Measurements from ENCODE around the gene NRP2. TPM values are rescaled to one million over a fixed set of nuclear protein-coding genes. Genes with fewer than 3 reads are reported as not detected.

Gene NRP2
- polyA plus RNA-seq, 2 of the 4 experiments (the other 2 are of a cell fraction), result 144 to 159 TPM

DNA sequence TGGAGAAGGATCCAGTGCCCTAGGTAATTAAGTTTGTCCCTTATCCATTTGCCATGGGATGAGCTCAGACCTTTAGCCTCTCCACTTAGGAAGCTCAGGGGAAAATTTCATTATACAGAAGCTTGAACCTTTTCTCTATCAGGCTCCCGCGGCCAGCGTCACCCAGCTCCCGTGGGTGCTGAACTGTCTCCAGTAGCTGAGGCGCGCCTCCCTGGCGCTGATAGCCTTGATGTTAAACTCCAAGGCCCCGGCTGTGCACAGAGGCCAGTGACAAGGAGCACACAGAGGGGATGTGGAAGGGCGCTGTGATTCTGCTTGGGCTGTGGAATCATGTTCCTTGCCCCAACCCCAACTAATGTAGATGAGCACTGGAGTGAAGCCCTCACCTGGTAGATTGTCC lies 50.8 kb downstream of the NRP2 start (continued):
- TF ChIP-seq, protein P1, sequence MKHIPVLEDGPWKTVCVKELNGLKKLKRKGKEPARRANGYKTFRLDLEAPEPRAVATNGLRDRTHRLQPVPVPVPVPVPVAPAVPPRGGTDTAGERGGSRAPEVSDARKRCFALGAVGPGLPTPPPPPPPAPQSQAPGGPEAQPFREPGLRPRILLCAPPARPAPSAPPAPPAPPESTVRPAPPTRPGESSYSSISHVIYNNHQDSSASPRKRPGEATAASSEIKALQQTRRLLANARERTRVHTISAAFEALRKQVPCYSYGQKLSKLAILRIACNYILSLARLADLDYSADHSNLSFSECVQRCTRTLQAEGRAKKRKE (CRISPR knock-in tag; IDR thresholded peaks at IDR 0.05; ENCODE audit: low read depth), result no peak
- TF ChIP-seq NR3C1 (IDR thresholded peaks at IDR 0.05) (no peak), JUNB (IDR thresholded peaks at IDR 0.05) (no peak)
- TF ChIP-seq, protein P2, sequence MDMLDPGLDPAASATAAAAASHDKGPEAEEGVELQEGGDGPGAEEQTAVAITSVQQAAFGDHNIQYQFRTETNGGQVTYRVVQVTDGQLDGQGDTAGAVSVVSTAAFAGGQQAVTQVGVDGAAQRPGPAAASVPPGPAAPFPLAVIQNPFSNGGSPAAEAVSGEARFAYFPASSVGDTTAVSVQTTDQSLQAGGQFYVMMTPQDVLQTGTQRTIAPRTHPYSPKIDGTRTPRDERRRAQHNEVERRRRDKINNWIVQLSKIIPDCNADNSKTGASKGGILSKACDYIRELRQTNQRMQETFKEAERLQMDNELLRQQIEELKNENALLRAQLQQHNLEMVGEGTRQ (IDR thresholded peaks at IDR 0.05), result no peak

DNA sequence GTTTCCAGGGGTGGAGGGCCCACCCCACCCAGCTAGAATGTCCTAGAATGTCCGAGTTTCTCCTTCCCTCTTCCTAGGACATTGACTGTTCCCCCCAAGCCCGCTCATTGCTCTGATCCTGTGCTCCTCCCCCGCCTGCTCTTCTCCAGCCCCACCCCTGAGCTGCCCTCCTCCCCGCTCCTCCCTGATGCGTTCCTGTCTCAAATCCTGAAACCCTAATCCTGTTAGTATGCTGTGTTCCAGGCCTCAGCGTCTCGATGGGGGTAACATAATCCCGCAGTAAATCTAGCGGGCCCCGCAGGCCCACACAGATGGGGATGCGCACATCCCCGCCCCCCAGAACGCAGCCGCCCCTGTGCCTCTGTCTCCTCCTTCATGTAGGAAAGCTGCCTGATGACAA lies 51.3 kb downstream of the NRP2 start:
- Histone ChIP-seq H3K4me3 (no peak overlapping the region), H3K27ac (peak overlapping the region; percentile 90 to 91), H3K4me2 (peak overlapping the region; percentile 70), H3K4me1 (peaks cover 67% of the 10 kb centered on the region), H3K9me3 (no peaks in the 10 kb centered on the region)
- FAIRE-seq, result no peak
- ATAC-seq, result no peak
- CTCF ChIA-PET, result interaction anchor here (0.9 to 3.5 kb wide), 5 partner anchors 9 to 214 kb away, joined by 3 to 14 read pairs (median 4); no protein-coding TSS in a partner anchor
- no peak for TF ChIP-seq FOSB (CRISPR knock-in tag; IDR thresholded peaks at IDR 0.05)
- TF ChIP-seq NR3C1 (IDR thresholded peaks at IDR 0.05), result no peak
- TF ChIP-seq, protein P3, sequence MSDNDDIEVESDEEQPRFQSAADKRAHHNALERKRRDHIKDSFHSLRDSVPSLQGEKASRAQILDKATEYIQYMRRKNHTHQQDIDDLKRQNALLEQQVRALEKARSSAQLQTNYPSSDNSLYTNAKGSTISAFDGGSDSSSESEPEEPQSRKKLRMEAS (IDR thresholded peaks at IDR 0.05), result no peak
- TF ChIP-seq RNF2 (IDR thresholded peaks at IDR 0.05; ENCODE audit: borderline replicate concordance, low read depth), result no peak
- no peak for TF ChIP-seq RARB (CRISPR knock-in tag; IDR thresholded peaks at IDR 0.05)
- no peak for TF ChIP-seq HOXA7 (CRISPR knock-in tag; IDR thresholded peaks at IDR 0.05)
- TF ChIP-seq ESRRA (IDR thresholded peaks at IDR 0.05; ENCODE audit: borderline replicate concordance, low read length), result no peak
- TF ChIP-seq TP53 (CRISPR knock-in tag; IDR thresholded peaks at IDR 0.05), result no peak
- TF ChIP-seq KDM1A (IDR thresholded peaks at IDR 0.05; ENCODE audit: low read depth), result no peak
- TF ChIP-seq RAD21 (conservative IDR thresholded peaks at IDR 0.05 in 1 of 2, IDR thresholded peaks at IDR 0.05 in 1 of 2), result no peak
- TF ChIP-seq CBX8 (IDR thresholded peaks at IDR 0.05), result no peak
- no peak for TF ChIP-seq CHD2 (IDR thresholded peaks at IDR 0.05; ENCODE audit: low read length, partially characterized antibody)
- TF ChIP-seq JUNB (IDR thresholded peaks at IDR 0.05), result no peak
- no peak for TF ChIP-seq PHF8 (IDR thresholded peaks at IDR 0.05; ENCODE audit: borderline replicate concordance, low read depth)
- TF ChIP-seq RFX5 (IDR thresholded peaks at IDR 0.05), result no peak
- POLR2A ChIA-PET, result no interaction called here
- DNase-seq (ENCODE audit: low read depth in 1 of 2, low spot score in 1 of 2), result no peak
- 94% methylated on average over 14 of the region's 14 CpGs for WGBS (ENCODE audit: missing lambda C conversion rate)

DNA sequence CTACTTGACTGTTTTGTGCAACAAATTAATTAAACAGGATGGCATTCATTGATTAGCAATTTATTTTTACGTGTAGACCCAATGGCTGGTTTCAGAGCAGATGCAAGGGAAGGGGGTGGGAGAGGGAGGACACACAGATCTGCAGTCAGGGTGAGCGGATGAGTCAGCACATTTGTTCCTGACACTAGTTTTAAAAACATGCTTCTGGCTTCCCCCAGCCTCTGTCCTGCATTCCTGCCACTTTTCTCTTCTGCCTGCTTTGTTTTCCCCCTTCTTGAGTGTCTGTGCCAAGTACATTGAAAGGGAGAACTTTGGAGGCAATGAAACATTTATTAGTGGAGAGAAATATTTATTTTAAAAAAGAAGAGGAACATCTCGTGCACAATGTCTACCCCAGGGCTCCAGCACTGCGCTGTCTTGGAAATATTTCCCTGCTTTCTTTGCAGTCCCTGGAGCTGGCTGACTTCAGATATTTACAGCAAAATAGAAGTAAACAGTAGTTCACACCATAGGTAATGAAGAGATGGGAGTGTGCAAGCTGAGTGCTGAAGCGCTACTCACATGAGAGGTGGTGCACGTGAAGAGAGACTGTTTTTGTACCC lies 52.2 kb downstream of the NRP2 start:
- FAIRE-seq (no peak), DNase-seq (ENCODE audit: low read depth in 1 of 2, low spot score in 1 of 2) (peak in 1 of 2 experiments; percentile 52), ATAC-seq (peak in 1 of 2 experiments; percentile 50; a peak in 2 of 6 replicates)
- POLR2A ChIA-PET, result no interaction called here
- Histone ChIP-seq H3K27ac (peak overlapping the region; percentile 90 to 91), H3K4me2 (peak overlapping the region; percentile 70), H3K4me1 (peaks cover 58% of the 10 kb centered on the region), H3K9me3 (no peaks in the 10 kb centered on the region), H3K4me3 (no peak overlapping the region)
- 69% methylated on average over 6 of the region's 6 CpGs for WGBS (ENCODE audit: missing lambda C conversion rate)
- TF ChIP-seq MAZ (IDR thresholded peaks at IDR 0.05; ENCODE audit: borderline replicate concordance, low read depth, low read length), result no peak
- TF ChIP-seq, protein P3 (IDR thresholded peaks at IDR 0.05), result peak; percentile 37
- TF ChIP-seq NFE2L2 (conservative IDR thresholded peaks at IDR 0.05; ENCODE audit: low read length), result peak; percentile 88
- no peak for TF ChIP-seq TFCP2L1 (CRISPR knock-in tag; IDR thresholded peaks at IDR 0.05)
- TF ChIP-seq FOSL2 (IDR thresholded peaks at IDR 0.05), result no peak
- peak; percentile 43; the same call in 1 of the 2 replicates for TF ChIP-seq FOSL2 (CRISPR knock-in tag; IDR thresholded peaks at IDR 0.05)
- TF ChIP-seq MAFK (IDR thresholded peaks at IDR 0.05; ENCODE audit: partially characterized antibody), result peak; percentile 97
- 0 out of 2 replicates have a peak, but pooled peaks have one; percentile 13 for TF ChIP-seq JUNB (IDR thresholded peaks at IDR 0.05)
- no peak for TF ChIP-seq ESRRA (IDR thresholded peaks at IDR 0.05; ENCODE audit: borderline replicate concordance, low read length)
- TF ChIP-seq HOXB5 (CRISPR knock-in tag; IDR thresholded peaks at IDR 0.05), result no peak
- CTCF ChIA-PET, result interaction anchor here (0.7 to 3.5 kb wide), 2 partner anchors 10 to 12 kb away, joined by 3 to 14 read pairs; no protein-coding TSS in a partner anchor

All from A549 (cell line).